Testis (tissue), 3 donors: ENCODE data around the gene GRHPR. TPM values are rescaled to one million over a fixed set of nuclear protein-coding genes. Genes with fewer than 3 reads are reported as not detected.

Experiments used
- DNase-seq: peaks from one replicate; pipeline ENCODE4 v3.0.0-alpha.2; 2019
- H3K27ac ChIP-seq, 2 donors: fragments of 200-600 bp; sonication (generic); one replicate each; pipeline ENCODE4 v1.5.1; 2019
- H3K27me3 ChIP-seq: fragments of 200-600 bp; sonication (generic); one replicate; pipeline ENCODE4 v1.5.1; 2019
- H3K36me3 ChIP-seq: fragments of 200-600 bp; sonication (generic); one replicate; pipeline ENCODE4 v1.5.1; 2017; ENCODE audit warnings: low read depth; ENCODE audit errors: missing control alignments
- H3K4me1 ChIP-seq: fragments of 200-600 bp; sonication (generic); one replicate; pipeline ENCODE4 v1.5.1; 2019
- H3K4me3 ChIP-seq, 2 donors: fragments of 200-600 bp; sonication (generic); one replicate each; pipeline ENCODE4 v1.5.1; 2017 to 2019
- H3K9me3 ChIP-seq: fragments of 200-600 bp; sonication (generic); one replicate; pipeline ENCODE4 v1.5.1; 2017
- CTCF ChIP-seq, 3 experiments: fragments of 450-650 bp in 2 of 3; fragments of 200-600 bp in 1 of 3; sonication (generic) in 1 of 3; IDR thresholded peaks; one replicate each; pipeline ENCODE4 v1.5.1; 2016 to 2019; ENCODE audit warnings: antibody characterized with exemption in 3 of 3, mild to moderate bottlenecking in 2 of 3, moderate library complexity in 1 of 3
- POLR2A ChIP-seq: fragments of 450-650 bp; IDR thresholded peaks from one replicate; pipeline ENCODE4 v1.6.1; 2017; ENCODE audit warnings: antibody characterized with exemption, mild to moderate bottlenecking, moderate library complexity
- WGBS, 2 donors: methylation state at CpG; one replicate each; pipeline ENCODE4 v1.1.5; 2018; 5-methylcytosine and 5-hydroxymethylcytosine counted together
- intact Hi-C: fragments of 100-400 bp; cut with DNase I; formaldehyde crosslinking; loops from one replicate; pipeline ENCODE4 v1.15.1; 2023; ENCODE audit warnings: low total_unique reads
- polyA plus RNA-seq: library from polyadenylated mRNA; stranded (reverse); fragments of 350-450 nt; fragmentation: Illumina TruSeq; extraction: RNeasy Lipid Tissue Mini Kit (QIAGEN cat#74804); gene quantifications from one replicate; pipeline ENCODE4 v1.2.3, GENCODE V29; 2014; ENCODE audit warnings: low read depth, low replicate concordance; ENCODE audit not compliant: insufficient read depth
- total RNA-seq, 2 donors: library from RNA; depleted of rRNA; stranded (reverse); fragments of >200 nt; gene quantifications; one replicate each; pipeline ENCODE4 v1.2.3, GENCODE V29; 2016

GRHPR gene
- total and polyA plus RNA-seq, 3 donors from 2014 or later, result 130 to 262 (median 195) TPM

- H3K36me3 ChIP-seq, result no peaks in the 10 kb centered on the region
- intact Hi-C loops, result no loop called here
- no peaks in the 10 kb centered on the region for H3K9me3 ChIP-seq
- H3K27ac ChIP-seq, result no peak overlapping the region
- H3K4me1 ChIP-seq, result peaks cover 15% of the 10 kb centered on the region
- H3K27me3 ChIP-seq, result no peaks in the 10 kb centered on the region
- 71 to 72% methylated on average over 2 of the region's 2 CpGs for WGBS, 2 donors
- H3K4me3 ChIP-seq, result no peak overlapping the region
- DNase-seq, result no peak
- TF ChIP-seq POLR2A, result no peak
- TF ChIP-seq CTCF (IDR thresholded peaks at IDR 0.05), result peak in 1 of 3 experiments; percentile 10
These were observed 15.0 kb upstream of the GRHPR start for GRCh38 chr9:37407468-37407867.

GRCh38 chr9:37408933-37409710 is 13.4 kb upstream of the GRHPR start:
- intact Hi-C loops, result no loop called here
- Histone ChIP-seq H3K36me3 (no peaks in the 10 kb centered on the region), H3K4me3 (no peak overlapping the region), H3K4me1 (peaks cover 15% of the 10 kb centered on the region), H3K9me3 (no peaks in the 10 kb centered on the region), H3K27me3 (no peaks in the 10 kb centered on the region), H3K27ac (no peak overlapping the region)
- WGBS, 2 donors, result 84 to 92% methylated on average over 9 to 22 of the region's 22 CpGs
- no peak for DNase-seq
- TF ChIP-seq CTCF (IDR thresholded peaks at IDR 0.05) (no peak), POLR2A (no peak)

- Histone ChIP-seq H3K4me1 (peaks cover 14% of the 10 kb centered on the region), H3K36me3 (no peaks in the 10 kb centered on the region), H3K9me3 (no peaks in the 10 kb centered on the region), H3K27ac (no peak overlapping the region), H3K27me3 (no peaks in the 10 kb centered on the region), H3K4me3 (no peak overlapping the region)
- 87 to 93% methylated on average over 5 to 9 of the region's 9 CpGs for WGBS, 2 donors
- no peak for DNase-seq
- intact Hi-C loops, result no loop called here
- TF ChIP-seq POLR2A (no peak), CTCF (IDR thresholded peaks at IDR 0.05) (no peak)
These were observed 12.1 kb upstream of the GRHPR start for GRCh38 chr9:37410354-37410861.

- intact Hi-C loops, result no loop called here
- Histone ChIP-seq H3K27ac (no peak overlapping the region), H3K27me3 (no peaks in the 10 kb centered on the region), H3K4me3 (no peak overlapping the region), H3K36me3 (no peaks in the 10 kb centered on the region), H3K9me3 (no peaks in the 10 kb centered on the region), H3K4me1 (peaks cover 7% of the 10 kb centered on the region)
- no peak for DNase-seq
- TF ChIP-seq CTCF (IDR thresholded peaks at IDR 0.05) (no peak), POLR2A (no peak)
- 88 to 90% methylated on average over 12 of the region's 13 CpGs for WGBS, 2 donors
These were observed 11.3 kb upstream of the GRHPR start for GRCh38 chr9:37410969-37411785.
